Measurements from ENCODE around the gene METRNL.
"Not testable (repeated sequence)": the region's sequence is repeated elsewhere in the genome, so short reads cannot be mapped to it uniquely, and the experiment has no call there.

The METRNL gene

DNA sequence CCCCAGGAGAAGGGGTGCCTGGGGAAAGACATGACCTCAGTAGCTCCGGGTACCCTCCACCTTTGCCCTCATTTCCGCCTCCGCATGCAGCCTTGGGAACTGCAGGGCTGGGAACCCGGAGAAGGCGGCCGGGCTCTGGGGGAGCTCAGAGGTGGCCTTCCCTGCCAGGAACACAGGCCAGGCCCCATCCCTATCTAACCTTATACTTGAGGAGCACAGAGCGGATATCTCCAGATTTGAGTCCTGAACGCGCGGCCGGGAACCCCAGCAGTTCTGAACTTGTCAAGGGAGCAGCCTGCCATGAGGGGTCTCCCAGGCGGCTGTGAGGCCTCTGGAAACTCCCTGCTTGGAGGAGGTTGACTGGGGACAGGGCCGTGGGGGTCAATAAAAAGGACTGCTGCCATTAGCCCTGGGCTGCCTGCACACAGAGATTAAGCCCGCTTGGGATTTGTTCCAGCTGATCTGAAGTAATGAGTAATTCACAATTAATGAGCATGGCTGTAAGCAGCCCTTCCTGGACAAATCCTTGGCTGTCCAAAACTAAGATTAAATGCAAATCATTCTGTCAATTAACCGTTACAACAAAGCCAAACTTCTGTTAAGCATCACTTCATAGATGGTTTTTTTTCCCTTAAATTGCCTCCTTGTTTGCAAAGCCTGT lies 26.3 kb upstream of the METRNL start:
- no peak for DNase-seq

DNA sequence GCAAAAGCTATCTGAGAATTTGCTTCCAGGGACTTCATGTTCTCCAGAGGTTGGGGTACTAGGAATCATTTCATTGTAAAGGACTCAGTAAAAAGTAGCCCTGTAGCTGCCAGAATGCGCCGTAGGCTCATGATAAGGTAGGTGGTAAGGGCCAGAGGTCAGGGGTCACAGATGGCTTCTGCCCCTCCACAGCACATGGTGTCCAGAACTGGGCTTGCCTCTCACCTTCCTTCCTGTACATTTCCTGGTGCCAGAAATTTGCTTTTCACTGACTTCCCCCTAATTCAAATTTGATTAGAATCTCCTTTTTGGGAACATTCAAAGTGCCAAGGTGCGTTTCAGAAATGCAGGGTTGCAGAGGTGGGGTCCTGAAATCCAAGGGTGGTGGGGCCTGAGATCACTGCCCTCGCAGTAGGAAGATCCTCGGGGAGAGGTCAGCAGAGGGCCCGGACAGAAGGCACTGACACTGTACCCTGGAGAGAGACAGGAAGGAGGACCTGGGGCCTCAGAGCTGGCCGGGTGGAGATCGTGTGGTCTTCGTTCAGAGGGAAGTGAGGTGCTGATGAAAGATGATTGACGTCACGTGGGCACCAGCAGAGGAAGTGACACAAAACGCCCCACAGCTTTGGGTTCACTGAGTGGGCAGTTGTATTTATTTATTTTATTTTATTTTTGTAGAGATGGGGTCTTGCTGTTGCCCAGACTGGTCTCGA lies 25.5 kb upstream of the METRNL start:
- DNase-seq: peak; percentile 54 to 71

DNA sequence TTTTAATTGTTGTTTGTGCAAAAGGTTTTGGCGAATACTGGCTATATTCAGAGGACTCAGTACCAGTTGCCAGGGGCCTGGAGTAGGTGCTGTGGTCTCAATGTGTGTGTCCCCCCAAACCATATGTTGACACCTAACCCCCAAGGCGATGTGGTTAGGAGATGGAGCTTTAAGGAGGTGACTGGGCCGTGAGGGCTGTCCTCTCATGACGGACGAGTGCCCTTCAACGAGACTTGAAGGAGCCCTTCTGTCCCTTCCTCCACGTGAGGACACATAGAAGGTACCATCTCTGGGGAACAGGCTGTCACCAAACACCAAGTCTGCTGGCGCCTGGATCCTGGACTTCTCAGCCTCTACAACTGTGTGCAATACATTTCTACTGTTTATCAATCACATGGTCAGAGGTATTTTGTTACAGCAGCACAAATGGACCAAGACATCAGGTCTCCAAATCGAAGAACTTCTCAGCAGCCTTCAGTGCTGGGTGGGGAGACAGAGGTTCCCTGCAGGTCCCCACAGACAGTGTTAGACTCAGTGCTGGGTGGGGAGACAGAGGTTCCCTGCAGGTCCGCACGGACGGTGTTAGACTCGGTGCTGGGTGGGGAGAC lies 24.8 kb upstream of the METRNL start:
- DNase-seq: no peak

DNA sequence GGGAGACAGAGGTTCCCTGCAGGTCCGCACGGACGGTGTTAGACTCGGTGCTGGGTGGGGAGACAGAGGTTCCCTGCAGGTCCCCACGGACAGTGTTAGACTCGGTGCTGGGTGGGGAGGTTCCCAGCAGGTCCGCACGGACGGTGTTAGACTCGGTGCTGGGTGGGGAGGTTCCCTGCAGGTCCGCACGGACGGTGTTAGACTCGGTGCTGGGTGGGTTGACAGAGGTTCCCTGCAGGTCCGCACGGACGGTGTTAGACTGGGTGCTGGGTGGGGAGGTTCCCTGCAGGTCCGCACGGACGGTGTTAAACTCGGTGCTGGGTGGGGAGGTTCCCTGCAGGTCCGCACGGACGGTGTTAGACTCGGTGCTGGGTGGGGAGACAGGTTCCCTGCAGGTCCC lies 24.2 kb upstream of the METRNL start:
- DNase-seq: not testable (repeated sequence)

DNA sequence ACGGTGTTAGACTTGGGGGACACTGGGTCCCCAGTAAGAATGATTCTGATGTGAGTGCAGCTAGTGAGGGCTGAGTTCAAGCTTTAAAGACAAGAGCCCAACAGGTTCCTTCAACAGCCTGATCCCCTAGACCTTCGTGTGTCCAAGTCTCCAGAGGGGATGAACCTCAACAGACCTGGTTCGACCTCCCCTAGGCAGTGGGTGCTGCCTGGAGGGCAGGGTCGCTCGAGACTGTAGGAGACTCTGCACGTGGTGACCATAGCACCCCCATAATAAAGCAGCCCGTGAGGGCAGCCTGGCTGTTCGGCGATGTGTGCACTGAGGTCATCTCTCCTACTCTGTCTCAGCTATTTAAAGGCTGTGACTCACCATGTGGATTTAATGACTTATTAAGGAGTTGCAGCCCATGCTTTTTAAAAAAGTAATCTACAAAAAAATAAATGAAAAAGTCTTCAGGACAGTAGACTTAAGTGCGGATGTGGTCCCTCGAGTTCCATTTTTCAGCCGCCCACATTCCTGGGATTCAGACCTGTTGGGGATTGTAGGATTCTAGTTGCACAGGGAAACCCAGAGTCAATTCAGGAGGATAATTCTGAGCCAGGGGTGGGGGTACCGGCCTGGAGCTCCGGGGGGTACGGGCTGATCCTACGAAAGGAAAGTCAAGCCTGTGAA lies 23.4 kb upstream of the METRNL start:
- DNase-seq: no peak

DNA sequence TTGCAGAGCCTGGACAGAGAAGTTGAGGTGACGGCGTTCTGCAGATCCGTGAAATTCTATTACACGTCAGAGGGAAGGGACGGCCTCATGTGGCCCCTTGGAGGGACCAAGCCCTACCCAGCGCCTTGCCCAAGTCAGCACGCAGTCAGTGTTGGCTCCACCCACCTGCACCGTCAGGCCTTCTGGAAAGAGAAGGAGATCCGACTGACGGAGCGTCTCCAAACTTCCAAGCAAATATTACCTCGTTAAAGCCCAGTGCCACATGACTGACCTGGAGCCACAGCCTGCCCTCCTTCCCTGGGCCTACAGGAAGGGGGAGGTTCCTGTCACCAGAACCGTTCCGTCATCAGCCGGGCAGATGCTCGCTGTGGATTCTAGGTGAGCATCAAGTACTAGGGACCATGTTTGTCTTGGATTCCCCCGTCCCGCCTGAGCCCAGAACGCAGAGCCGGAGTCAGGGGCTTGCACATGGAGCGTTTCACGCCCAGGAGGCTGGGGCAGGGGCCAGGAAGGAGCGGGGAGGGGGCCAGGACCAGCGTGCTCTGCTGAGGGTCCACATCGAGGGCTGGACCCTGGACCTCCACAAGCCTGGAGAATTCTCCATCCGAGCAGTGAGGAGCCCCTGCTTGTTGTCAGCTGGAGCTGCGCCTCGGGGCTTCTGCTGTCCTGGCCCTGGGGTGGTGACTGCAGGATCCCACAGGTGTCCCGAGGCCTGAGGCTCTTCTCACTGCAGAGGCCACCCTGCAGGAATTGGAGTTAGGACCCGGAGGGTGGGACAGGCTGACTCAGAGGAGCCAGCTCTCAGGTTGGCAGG lies 22.6 kb upstream of the METRNL start:
- DNase-seq: no peak

DNA sequence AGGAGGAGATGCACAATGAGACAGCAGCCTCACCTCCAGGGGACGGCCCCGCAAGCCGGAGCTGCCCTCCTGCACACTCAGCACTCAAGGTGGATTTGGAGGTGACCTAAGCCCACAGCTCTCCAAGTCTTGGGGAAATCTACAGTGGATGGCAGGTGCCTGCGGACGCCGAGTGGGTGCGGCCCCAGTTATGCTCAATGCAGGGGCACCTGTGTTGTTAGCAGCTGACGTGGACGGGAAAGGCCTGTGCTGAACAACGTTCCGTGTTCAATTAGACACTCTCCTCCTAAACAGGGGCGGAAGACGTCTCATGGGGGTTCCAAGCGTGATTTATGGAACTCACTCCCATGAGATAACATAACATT lies 22.0 kb upstream of the METRNL start:
- DNase-seq: no peak

DNA sequence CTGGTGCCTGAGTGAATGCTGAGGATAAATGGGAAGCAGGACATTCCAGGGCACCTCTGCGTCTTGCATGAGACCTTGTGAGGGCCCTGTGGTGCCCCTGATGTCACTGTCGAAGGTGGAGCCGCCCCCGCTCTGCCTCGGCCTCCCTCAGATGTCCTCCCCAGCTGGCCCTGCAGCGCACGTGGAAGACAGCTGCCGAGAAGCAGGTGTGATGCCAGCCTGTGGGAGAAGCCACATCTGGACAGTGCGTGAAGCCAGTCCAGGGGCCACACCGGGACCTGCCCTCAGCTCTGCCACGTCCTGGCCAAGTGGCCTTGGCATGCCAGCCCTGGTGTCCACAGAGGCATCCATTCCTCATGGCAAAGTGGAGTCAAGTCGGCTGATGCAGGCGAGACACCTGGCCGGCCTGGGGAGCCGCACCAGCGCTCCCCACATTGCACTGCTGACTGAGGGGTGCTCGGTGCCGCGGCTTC lies 21.6 kb upstream of the METRNL start:
- no peak for DNase-seq

DNA sequence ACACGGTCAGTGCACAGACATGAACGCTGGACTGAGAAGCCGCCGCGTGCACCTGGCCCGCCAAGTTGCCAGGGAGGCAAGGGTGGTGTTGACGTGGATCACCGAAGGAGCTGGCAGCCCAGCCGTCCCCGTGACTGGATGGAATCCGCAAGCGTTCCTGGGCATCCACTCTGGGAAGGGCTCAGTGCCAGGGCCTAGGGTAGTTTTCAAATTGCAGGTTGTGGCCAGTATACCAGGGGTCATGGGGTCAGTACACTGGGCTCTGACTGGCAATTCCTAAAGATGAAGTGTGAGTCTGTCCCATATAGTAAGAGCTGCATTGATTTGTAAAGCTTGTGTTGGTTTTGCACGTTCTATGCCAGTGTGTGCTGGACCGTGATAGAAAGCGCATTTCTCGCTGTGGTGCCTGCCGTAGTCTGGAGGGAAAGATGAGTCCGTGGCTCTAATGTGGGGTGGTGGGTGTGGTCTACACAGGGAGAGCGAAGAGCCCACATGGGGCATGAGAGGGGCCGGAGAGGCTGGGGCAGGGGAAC lies 21.1 kb upstream of the METRNL start:
- DNase-seq: no peak

DNA sequence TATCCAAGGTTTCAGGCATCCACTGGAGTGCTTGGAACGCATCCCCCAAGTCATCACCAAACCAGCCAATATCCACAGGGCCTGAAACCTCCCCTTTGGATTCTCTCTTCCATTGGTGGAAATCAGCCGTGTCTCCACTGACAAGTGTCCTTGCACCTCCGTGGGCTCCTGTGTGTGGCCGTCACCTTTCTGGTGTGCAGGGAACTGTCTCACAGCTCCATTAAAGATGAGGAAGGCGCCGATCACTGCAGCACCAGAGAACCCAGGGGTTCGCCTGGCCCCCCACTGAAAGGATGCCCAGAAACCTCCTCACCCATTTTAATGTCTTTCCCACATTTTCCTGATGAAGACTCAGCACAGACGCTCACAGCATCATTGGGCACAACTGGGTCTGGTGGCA lies 17.8 kb upstream of the METRNL start:
- DNase-seq: no peak

DNA sequence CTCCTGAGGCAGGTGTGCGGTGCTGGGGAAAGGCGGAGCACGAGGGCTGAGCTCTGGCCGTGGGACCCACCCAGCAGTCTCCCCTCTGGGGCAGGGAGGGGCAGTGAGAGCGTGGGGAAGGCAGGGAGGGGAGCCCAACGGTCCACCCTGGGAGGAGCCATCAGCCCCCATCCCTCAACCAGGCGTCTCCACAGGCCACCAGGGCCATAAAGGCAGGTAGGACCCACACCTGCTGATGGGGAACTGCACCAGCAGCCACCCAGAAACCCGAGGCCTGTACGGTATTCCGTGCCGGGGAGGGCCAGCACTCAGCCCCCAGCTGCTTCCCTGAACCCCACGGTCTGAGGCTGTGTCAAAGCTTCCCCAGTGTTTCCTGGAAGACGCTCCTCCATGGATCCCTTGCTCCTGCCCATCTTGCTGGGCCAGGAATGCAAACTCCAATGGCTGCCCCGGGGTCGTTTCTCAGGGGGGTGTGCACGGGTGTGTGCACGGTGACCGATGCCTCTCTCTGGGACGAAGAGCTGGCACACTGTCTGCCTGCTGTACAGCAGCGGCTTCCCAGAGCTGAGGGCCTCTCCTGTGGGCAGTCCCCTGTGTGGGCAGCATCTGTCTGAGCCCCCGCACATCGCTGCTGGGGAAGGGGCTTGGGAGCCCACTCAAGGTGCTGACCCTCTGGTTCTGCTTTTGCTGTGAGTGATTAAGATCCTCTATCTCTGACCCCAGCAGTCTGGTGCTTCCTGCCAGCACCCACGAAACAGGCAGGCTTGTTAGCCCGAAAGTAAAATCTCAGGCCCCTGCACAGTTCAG lies 17.2 kb upstream of the METRNL start:
- no peak for DNase-seq

DNA sequence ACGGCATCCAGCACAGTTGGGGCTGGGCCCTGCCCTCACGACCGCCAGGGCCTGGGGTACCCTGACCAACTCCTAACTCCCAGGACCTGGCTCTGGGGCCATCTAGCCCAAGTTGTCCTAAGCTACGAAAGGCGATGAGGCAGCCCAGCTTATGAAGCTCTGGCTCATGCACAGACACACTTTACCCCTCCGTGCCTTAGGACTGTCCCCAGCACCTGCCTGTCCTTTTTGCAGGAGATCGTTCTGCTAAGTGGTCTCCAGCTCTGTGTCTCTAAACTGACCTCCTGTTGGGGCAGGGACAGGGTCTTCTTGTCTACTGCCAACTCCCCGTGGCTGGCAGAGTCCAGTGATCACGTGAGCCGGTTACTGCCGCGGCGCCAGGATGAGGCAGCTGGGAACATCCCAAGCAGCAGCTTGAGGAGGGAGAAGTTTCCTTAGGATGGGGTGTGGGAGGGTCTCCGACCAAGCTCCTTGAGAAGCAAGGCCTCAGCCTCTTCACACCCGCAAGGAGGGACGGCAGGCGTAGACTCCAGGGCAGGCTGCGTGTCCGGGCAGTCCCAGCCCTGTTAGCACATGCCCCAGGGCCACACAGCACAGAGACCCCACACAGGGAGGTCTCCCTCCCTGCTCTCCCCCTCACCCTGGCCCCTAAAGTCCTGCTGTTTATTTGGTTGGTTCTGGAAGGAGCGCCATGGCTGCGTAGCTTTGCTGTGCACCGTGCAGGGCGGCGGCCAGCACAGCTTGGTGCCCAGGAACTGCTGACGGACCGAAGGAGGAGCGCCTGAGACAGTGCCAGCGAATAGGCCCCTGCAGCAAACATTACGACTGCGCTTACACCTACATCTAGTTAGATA lies 16.4 kb upstream of the METRNL start:
- DNase-seq: no peak

DNA sequence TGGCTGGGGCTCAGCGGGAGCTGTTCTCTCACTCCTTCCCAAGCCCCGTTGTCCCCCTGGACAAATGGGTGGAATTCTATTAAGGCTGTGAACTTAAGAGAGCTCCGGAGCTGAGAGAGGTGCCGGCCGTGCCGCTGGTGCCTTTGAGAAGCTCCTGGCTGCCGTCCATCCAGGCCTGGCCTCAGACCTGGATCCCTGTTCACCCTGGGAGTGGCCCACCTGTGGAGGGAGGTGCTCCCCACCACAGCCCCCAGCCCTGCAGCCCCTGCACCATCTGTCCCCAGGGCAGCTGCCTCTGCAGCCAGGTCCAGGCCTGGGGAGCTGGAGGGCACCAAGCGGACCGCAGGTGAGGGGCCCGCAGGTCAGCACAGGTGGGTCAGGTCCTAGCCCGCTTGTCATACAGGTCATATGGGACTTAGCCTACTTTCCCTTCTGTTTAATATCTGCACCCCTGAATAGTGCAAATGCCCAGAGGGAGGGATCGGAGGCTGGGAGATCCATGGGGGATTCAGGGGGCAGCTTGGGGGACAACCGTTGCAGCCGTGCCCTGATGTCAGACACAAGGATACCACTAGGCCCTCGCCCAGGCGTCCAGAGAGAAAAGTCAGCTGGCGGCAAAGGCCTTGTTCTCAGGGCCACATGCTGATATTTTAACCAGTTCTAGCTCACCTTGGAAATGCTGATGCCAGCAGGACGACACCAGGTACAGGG lies 15.2 kb upstream of the METRNL start:
- DNase-seq: no peak

DNA sequence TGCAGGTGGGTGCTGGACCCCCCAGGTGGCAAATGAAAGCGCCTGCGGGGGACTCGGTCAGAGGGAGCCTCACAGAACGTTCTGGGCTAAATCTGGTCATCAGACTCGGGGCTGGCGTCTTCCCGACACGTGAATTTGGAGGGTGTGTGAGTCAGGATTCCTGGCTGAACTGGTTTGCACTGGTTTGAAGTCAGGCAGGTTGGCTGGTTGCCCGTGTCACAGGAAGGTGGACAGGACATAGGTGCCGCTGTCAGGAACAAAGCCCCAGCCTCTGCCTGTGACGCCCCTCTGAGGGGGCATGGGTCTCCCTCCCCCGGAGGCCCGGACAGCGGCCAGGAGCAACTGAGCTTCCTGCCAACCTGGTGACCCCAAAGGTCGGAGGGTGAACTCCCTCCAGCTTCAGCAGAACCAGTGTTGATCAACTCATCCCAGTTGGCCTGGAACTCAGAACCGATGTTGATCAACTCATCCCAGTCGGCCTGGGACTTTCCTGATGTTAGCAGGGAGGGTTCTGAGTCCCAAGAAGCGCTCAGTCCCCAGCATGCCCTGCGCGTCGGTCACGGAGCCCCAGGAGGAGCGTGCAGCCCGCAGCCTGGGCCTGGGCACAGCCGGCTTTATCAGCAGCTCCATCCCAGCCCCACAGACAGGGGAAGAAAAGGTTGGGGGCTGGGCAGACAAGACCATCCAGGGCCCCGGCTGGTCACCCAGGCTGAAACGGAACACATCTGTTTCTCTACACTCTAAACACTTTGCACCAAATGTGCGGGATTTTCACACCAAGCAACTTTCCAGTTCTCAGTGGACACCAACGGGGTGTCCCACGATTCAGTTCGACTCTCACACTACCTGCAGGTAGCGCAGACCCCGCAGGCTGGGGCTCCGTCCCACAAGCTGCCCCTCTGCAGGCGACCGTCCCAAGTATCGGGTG lies 14.4 kb upstream of the METRNL start:
- no peak for DNase-seq

DNA sequence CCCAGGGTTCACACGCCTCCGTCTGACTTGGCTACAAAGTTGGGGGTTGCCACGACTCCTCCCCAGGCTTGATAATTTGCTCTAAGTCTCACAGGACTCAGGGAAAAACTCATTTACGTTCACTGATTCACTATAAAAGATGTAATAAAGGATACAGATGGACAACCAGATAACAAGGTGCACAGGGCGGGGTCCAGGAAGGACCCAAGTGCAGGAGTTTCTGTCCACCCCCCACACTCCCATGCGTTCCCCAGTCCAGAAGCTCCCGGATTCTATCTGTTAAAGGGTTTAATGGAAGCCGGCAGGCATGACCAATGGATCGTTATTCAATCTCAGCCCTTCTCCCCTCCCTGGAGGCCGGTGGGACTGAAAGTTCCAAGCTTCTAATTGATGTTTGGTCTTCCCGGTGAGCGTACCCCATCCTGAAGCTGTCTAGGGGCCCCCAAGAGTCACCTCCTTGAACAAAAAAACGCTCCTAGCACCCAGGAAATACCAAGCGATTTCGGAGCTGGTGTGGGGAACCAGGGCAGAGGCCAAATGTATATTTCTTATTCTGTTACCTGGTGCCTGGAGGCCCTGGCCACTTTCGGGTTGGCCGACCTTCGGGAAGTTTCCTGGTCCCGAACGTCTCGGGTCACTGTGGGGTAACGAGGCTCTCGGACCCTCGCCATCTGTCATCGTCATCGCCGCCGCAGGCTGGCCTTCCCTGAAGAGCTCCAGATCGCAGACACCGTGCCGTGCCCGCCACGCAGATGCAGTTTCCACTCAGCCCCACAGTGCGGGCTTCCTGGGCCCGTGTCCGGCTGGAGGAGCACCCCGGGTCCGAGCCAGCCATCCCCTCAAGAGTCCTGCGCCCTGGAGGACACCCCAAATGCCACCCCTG lies 13.5 kb upstream of the METRNL start:
- DNase-seq: no peak

DNA sequence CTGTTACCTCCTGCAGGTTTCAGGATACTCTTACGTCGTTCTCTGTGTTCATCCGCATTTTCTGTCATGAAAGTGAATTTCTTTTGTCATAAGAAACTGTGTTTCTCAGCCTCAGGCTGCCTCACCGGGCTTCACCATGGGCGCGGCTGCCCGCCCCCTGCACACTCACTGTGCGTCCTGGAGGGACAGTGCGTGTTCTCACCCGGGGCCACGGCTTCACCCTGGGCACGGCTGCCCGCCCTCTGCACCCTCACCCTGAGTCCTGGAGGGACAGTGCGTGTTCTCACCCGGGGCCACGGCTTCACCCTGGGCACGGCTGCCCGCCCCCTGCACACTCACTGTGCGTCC lies 12.9 kb upstream of the METRNL start:
- DNase-seq: not testable (repeated sequence)

DNA sequence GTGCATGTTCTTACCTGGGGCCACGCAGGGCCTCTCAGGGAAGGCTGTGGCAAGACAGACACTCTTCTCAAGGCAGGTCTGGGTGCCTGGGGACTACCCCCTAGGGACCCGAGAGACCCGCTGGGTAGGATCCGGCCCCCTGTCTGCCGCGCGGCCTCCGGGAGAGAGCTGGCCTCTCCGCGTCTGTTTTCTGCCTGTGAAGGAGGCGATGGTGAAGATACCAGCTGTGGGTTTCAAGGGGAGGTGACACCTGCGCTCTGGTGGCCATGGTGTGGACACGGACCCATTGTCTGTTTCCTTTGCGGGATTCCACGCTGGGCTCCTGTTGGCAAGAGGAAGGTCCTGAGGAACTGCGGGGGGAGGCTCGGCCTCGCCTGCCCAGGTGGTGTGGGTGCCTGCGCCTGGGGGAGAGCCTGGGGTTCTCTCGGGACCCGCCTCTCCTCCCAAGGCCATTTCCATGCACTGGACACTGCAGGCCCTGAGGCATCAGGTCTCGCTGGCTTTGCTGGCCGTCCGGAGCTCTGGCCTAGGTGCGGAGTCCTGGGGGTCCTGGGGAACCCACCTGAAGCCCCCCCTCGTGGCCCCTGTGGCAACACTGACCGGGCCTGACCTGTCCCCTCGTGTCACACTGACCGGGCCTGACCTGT lies 12.2 kb upstream of the METRNL start:
- no peak for DNase-seq

Data from CD4-positive, alpha-beta T cell treated with Interferon alpha-2 for 1 hour (primary cell).